GM19239 (cell line): ENCODE results near the gene DVL2.

Source experiments
- DNase-seq: peaks from one replicate; pipeline ENCODE4 v3.0.0; 2011; ENCODE audit warnings: low spot score; ENCODE audit not compliant: insufficient read length
- FAIRE-seq: peaks from 2 replicates; lab custom pipeline; 2011; peaks lifted over from hg19 to GRCh38; lab: Jason Lieb, UNC

Gene DVL2

DNA sequence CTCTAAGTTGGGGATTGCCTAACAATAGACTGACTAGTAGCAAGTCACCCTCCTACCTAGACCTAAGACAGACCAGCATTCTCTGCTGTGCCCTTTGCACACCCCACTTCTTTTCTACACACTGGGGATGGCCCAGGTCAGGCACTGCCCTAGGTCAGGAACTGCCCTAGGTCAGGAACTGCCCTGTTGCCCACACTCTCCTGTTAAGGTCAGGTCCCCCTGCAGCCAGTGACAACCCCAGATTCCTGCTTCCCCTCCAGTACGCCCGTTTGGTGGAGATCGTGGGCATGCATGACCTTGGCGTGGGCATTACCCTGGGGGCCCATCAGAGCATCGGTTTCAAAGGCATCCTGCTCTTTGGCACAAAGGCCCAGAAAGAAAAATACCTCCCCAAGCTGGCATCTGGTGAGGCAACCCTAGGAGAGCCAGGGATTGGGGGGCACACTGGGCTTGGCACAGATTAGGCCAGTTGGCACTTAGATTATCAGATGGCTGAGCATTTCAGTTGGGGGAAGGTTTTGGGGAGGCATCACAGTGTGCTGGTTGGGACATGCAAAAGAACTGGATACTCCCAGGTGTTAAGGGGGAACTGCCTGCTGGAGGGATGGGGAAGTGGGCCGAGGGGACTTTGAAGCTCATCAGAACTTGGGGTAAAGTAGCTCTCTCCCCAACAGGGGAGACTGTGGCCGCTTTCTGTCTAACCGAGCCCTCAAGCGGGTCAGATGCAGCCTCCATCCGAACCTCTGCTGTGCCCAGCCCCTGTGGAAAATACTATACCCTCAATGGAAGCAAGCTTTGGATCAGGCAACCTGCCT lies 12.8 kb downstream of the DVL2 start:
- DNase-seq (no peak), FAIRE-seq (no peak)

DNA sequence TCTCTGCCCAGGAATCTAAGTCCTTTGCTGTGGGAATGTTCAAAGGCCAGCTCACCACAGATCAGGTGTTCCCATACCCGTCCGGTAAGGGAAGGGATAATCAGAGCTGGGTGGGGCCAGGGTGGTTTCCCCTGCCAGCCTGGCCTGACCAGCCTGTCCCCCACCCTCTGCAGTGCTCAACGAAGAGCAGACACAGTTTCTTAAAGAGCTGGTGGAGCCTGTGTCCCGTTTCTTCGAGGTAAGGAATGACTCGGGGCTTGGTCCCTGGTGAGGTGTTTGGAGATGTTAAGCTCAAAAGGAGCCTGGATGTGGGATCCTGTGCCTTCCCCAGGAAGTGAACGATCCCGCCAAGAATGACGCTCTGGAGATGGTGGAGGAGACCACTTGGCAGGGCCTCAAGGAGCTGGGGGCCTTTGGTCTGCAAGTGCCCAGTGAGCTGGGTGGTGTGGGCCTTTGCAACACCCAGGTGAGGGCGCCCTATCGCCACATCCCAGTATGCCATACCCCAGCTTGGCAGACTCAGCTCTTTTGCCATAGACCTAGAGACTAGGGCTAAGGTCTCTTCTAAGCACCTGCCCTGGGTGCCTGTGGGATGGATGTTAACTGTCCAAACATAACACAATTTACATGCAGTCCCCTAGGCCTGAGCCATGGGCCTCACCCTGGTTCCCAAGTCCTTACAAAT lies 13.6 kb downstream of the DVL2 start:
- FAIRE-seq (peak; percentile 88), DNase-seq (peak; percentile 63)

DNA sequence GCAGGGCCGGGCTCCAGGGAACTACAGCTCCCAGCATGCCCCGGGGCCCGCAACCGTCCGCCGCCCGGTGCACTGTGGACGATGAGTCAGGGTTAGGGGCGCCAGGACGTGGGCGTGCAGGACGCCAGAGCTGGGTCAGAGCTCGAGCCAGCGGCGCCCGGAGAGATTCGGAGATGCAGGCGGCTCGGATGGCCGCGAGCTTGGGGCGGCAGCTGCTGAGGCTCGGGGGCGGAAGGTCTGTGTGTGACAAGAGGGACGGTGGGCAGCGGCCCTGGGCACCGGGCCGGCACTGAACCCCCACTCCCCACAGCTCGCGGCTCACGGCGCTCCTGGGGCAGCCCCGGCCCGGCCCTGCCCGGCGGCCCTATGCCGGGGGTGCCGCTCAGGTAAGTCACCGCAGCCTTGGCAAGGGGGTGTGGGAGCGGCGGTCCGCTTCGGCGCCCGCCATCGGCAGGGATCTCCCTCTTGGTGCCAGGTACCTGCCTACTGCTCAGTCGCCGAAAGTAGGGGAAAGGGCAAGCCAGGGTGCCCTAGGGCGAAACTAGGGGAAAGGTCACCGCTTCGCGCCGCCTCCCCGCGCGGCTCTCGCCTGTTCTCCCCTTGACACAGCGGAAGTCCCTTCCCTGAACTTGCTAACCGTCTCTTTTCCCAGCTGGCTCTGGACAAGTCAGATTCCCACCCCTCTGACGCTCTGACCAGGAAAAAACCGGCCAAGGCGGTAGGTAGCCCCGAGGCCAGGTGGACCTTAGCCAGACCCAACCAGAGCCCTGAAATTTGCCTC lies 14.3 kb downstream of the DVL2 start, which contains the start of the genes ACADVL and DLG4:
ACADVL (plus strand) TSS at position 127 of the 781 bp plus-strand sequence; CDS start at position 174, 47 bp downstream.
DLG4 (minus strand) TSS at position 25 of the 781 bp plus-strand sequence.
- DNase-seq (peak; percentile 76), FAIRE-seq (peak; percentile 35)

DNA sequence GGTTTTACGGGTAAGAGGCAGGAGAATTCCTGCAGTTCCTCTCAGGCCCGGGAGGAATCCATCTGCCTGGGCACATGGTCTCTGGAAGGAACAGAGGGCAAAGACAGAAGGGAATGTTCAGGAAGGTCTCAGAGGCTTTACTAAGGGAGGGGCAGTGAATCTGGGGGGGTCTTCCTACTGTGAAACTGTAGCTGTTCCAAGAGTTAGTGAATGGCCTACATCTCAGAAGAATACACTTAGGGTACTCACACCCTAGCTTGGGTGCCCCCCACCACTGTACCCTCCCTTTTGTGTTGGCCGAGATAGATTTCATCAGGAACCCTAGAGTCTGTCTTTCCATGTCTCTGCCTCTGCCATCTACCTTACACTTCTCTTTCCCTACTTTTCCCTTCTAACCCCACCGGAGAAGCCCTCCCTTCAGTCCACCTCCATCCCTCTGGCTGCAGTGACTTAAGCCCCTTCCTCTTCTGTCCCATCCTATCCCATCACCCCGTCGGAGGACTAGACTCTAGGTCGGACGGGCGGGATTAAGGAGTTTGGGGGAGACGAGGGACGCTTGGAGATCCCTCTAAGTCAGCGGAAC lies 15.0 kb downstream of the DVL2 start:
- FAIRE-seq (peak; percentile 93), DNase-seq (no peak)

DNA sequence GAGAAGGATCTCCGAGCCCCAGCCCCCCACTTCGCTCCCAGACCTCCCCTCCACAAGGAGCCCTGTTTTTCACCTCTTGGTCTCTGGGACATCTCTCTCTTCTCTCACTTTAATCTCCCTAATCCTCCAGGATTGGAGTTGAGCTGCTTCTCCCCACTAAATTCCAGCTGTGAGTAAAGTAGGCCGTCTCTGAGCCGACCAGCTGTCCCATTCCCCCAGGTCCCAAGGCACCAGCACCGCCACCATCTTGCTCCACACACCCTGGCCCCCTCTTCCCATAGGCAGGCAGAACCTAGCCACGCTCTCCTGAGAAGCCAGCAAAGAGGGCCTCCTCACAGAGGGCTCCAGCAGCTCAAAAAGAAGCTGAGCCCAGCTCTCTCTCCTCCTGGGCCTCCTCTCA lies 15.6 kb downstream of the DVL2 start:
- DNase-seq (no peak), FAIRE-seq (no peak)

DNA sequence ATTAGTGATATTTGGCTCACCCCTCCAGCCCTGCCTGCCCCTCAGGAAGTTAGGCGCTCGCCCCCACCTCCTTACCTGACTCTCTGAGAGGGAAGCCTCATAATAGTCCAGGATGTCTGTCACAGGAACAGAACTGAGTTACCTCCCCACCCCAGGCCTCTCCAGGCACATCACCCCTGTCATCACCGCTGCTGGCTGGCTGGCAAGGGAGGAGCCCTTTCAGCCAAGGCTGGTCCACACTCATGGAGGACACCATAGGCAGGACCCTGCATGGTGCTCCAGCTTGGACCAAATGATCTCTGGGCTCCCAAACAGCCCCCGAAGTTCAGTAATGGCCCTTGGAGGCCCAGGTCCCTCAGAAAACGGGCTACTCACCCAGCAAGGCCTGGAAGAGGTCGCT lies 16.2 kb downstream of the DVL2 start:
- FAIRE-seq = no peak
- DNase-seq = no peak

DNA sequence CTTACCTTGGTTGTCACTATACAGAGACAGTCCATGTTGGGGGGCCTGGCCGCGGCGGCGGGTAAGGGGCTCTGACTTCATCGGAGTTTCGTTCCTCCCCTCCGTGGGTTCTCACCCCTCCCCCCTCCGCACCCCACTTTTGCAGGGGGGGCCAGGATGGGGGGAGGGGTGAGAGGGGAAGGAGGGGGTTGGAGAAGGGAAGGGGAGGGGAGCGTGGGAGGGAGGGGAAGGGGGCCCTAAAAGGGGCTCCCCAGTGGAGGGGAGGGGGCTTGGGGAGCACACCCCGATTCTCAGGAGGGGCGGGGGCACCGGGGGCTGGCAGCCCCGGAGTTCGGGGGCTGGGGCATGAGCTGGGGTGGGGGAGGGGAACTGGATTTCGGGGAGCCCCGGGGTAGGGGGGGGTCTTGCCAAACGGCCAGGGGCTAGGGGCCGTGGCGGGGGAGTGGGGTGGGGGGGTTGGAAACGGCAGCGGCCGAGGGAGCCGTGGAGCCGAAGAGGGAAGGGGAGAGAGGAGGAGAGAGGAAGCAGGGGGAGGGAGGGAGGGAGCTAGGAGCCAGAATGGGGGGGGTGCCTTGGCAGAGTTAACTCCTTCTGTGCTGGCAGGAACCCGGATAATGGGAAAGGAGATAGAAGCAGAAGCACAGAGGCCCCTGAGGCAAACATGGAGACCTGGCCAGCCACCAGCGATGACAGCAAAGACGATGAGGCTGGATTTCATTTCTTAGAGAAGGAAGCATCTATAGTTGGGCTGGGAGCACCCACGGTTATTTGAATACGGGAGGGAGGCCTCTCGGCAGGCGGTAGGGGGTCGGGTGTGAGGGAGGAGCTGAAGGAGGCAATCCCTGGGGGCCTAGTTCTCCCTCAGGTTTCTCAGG lies 17.0 kb downstream of the DVL2 start:
- peak; percentile 66 for FAIRE-seq
- no peak for DNase-seq

DNA sequence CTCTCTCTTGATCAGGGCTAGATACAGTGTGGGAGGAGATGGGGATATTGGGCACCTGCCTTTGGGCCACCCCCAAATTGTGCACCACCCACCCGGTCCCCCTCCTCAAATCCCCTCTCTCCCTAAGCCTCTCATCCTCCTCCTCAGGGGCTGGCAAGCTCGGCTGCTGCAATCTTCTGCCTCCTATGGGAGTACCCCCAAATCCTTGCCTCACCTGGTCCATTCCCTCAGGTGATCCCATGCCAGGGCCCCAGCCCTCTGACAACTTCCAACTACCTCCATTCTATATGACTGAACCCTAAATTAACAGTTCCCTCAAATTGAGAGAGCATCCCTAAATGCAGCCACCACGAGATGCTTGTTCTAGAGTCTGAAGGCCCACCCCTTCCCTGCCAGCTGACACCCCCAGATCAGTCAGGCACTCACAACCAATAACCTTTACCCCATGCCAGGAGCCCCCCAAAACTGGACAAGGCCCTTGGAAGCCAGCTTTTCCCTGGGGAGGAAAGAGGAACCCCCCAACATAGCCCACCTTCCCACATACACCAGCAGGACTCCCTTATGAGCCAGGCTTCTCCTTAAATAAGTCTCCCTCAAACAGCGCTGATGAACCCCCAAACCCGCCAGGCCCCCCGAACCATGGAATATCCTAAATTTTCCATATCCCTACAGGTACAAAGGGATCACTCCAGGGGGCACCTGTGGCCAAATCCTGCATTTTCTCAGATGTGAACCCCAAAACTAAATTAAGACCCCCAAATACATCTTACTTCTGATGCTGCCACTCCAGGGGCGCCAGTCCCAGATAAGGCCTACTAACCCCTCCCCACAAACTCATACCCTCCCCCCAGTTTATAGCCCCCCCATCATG lies 17.8 kb downstream of the DVL2 start:
- DNase-seq (no peak), FAIRE-seq (no peak)

DNA sequence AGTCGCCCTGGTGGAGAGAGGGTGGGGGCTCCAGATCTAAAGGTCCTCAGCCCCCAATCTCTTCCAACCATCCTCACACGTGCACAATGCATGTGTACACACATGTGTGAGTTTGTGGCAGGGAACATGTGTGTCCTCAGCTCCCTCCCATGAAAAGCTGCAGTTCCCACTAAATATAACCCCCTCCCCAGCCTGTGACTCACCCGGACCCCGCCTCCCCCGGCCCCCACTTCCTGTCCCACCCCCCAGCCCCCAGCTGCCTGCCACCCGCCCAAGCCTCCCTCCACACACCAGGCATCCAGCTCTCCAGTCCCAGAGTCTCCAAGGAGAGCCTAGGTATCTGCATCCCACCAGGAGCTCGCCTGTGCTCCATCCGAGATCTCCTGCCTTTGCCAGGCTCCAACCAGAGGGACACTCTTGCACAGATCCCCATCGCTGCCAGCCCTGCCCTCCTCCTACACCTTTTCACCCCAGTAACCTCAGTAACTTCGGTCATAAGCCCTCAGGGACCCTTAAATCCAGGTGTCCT lies 18.6 kb downstream of the DVL2 start:
- FAIRE-seq = no peak

DNA sequence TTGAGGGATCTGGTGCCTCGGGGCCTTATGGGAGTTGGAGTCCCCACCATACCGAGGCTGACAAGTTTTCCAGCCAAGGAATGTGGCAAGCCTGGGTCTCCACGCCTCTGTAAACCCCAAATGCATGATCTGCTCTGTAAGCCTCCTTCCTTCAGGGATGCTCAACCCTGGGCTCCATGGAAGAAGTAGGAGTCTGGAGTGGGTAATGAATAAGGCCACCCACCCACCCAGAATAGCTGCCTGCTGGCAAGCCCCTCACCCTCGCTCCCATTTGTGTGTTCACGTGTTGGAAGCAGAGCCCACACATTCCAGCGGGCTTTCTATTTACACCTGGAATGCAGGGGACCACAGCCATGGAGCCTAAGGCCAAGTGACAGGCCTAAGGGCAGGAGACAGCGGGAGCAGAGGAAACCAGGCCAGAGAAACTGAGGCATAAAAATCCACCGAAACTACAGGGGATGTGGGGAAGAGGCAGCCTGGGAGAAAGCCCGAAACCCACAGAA lies 19.1 kb downstream of the DVL2 start:
- no peak for DNase-seq
- no peak for FAIRE-seq

More for the DNA sequence above, 18.6 kb downstream of the DVL2 start:
- DNase-seq = no peak

DNA sequence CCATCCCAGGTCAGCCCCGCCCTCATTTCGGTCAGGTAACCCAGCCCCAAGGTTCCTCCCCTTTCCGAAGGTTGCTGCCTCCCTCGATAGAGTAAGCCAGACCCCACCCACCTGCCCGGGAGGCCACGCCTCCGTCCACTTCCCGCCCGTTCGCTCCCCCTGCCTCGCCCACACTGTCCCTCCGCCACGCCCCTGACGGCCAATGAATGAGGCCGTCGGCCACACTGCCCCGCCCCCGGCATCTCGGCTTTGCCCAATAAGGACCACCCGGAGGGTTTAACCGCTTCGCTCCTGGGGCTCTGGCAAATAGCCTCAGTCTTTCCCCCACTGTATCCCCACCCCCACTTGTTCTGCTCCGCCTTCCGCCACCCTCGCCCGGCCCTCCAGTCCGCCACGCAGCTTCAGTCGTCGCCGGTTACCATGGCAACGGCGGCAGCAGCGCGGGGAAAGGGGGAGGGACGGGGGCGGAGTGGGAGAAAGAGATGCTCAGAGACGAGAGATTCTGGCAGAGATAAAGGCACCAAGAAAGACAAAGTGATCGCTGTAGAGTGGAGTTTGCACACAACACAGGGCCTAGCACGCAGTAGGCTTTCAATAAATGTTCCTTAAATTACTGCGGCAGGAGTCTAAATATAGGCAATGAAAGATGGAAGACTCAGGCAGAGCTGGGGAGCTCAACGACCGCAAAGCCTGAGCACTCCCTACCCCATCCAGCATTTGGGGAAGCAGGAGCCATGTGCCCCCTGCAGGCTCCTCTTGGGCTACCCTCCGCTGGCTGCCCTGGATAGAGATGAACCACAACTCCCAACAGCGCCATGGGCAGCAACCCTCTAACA lies 19.8 kb downstream of the DVL2 start:
- DNase-seq (peak; percentile 99), FAIRE-seq (peak; percentile 97)

DNA sequence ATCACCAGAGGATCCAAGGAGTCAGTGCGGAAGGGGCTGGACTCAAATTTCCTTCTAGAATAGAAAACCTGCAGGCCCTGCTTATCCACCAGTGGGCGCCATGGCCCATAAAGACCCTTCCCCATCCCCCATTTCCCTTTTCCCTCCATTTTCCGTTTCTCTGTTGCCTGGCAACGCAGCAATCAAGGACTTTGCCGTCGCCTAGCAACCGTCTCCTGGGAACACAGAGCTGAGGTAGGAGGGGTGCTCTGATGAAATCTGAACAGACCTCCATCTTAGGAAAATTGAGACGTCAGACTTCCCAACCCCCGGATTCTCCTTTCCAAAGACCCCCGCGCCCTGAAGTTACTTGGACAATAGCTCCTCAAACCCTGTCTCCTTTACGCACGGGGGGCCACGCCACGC lies 20.4 kb downstream of the DVL2 start:
- DNase-seq = no peak
- FAIRE-seq = no peak

DNA sequence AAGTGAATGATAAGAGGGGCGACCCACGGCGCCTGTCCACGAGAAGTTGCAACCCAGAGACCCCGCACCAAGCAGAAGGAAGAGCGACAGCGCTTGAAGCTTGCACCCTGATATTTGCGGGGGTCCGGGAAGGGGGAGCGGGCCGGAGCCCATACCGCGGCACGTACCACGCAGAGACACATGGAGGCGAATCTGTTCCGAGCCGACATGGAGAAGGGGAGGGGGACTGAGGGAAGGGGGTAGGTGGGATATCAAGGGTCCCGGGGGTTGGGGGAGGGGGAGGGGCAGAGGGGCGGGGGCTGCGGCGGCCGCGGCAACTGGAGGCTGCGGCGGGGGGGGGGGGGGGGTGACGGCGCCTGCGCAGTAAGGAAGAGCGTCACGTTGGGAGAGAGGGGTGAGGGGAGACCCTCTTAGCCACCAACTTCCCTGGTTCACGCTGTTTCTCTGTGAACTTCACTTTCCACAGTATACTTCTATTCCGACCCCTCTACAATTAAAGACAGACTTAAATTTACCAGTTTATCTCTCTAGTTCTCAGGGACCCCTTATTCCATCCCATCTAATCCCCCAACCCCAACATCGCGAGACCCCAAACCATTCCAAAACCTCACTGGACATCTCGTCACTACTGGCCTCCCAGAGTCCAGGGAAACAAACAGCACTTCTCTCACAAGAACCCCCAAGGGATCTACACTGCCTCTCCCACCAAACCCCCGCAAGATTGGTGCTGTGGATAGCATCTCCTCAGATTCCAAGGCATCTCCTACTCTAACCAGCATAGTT lies 22.6 kb downstream of the DVL2 start:
- no peak for DNase-seq
- FAIRE-seq = no peak

DNA sequence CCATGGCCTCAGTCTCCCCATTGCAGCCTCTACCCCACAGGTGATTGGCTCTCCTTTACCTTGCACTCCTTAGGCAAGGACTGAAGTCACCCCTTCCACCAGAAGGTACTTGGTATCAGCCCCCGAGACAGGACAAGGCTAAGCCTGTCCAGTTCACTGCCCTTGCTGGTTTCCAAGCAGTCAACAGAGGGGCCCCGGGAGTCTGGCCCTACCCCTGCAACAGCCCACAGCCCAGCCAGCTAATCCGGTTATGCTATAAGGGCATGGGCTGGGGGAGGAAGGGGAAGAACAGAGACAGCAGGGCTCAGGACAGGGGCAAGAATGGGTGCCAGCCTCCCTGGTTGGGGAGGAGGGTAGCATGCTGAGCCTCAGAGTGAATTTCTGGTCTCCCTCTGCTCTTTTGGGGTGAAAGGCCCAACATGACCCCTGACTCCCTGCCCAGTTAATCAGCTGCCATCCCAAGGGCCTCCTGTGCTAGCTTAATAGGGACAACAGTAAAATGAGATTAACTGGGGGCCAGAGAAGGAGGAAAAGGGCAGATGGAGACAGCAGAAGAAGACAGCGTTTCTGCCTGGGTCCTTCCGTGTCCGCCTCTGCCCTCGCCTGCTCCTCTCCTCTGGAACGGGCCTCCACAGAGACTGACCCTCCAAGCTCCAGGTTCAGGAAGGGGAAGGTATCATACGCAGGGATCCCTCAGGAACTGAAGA lies 25.4 kb downstream of the DVL2 start:
- FAIRE-seq (no peak), DNase-seq (no peak)

DNA sequence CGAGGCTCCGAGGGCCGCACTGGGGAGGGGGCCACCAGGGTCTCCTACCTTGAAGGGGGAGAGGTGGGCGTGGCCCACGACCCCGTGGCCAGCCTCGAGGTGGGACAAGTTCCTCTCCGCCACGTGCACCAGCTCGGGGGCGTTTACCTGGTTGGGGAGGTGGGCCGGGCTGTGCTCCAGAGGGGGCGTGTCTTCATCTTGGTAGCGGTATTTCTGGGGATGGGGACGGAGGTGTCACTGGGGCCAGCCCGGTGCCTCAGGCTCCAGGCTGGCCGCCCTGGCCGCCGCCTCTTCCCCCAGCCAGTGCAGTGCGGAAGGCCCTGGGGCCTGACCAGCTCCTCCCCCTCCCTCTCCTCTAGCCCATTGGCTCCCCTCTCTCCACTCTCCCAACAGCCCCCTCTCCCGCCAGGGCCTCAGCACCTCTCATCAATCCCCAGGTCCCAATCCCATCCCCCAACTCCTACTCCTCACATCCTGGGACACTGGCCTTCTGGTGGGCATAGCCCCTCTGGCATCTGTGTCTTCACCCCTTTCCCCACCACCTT lies 26.2 kb downstream of the DVL2 start:
- DNase-seq = no peak
- no peak for FAIRE-seq
